Measurements from ENCODE around the gene RNF222. TPM values are rescaled to one million over a fixed set of nuclear protein-coding genes. Genes with fewer than 3 reads are reported as not detected.
"Not testable (repeated sequence)": the region's sequence is repeated elsewhere in the genome, so short reads cannot be mapped to it uniquely, and the experiment has no call there.

Gene RNF222
- total and polyA plus RNA-seq, 2 of the 8 experiments (the other 6 are each of a cell fraction or from before 2014, with no cell fraction given): not detected

DNA sequence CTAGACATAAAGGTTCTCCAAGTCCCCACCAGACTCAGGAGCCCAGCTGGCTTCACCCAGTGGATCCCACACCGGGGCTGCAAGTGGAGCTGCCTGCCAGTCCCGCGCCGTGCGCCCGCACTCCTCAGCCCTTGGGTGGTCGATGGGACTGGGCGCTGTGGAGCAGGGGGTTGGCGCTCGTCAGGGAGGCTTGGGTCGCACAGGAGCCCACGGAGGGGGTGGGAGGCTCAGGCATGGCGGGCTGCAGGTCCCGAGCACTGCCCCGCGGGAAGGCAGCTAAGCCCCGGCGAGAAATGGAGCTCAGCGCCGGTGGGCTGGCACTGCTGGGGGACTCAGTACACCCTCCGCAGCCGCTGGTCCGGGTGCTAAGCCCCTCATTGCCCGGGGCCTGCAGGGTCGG lies 50.6 kb downstream of the RNF222 start:
- H3K9ac ChIP-seq (replicated peaks in 1 of 4; ENCODE audit: extremely low read depth in 1 of 4, low read depth in 3 of 4, low read length in 3 of 4); H3K79me2 ChIP-seq (ENCODE audit: control insufficient read depth in 1 of 2, insufficient read depth in 2 of 2, low read length in 2 of 2); H3K4me2 ChIP-seq (ENCODE audit: insufficient read depth in 1 of 2, low read depth in 2 of 2, low read length in 2 of 2); H2AK5ac ChIP-seq (ENCODE audit: low read depth, low read length); H3K23me2 ChIP-seq (ENCODE audit: low read depth, low read length); H3K4me1 ChIP-seq (replicated peaks in 1 of 4; ENCODE audit: control insufficient read depth in 3 of 4, insufficient read depth in 4 of 4, low read length in 3 of 4); H2BK120ac ChIP-seq (replicated peaks; ENCODE audit: low read depth, low read length); H3K4me3 ChIP-seq (ENCODE audit: extremely low read depth in 1 of 4, insufficient read depth in 2 of 4, low read depth in 3 of 4, low read length in 4 of 4); H3K27me3 ChIP-seq (replicated peaks in 1 of 4; ENCODE audit: control insufficient read depth in 3 of 4, extremely low read depth in 1 of 4, insufficient read depth in 3 of 4, low read length in 3 of 4); H2BK20ac ChIP-seq (ENCODE audit: low read length); H3K27ac ChIP-seq (ENCODE audit: low read depth, low read length); H2AFZ ChIP-seq (ENCODE audit: low read length); H2BK15ac ChIP-seq (ENCODE audit: low read length); H4K91ac ChIP-seq (replicated peaks; ENCODE audit: insufficient read length, low read length); H3K36me3 ChIP-seq (ENCODE audit: control insufficient read depth in 2 of 4, insufficient read depth in 4 of 4, low read length in 3 of 4); H3K56ac ChIP-seq (replicated peaks; ENCODE audit: insufficient read length, low read depth, low read length); H3K14ac ChIP-seq (ENCODE audit: insufficient read length); DNase-seq (ENCODE audit: low read depth in 1 of 2, low spot score in 2 of 2); H4K5ac ChIP-seq (ENCODE audit: insufficient read length, low read depth, low read length); H2BK5ac ChIP-seq (ENCODE audit: low read depth, low read length); H3K23ac ChIP-seq (ENCODE audit: insufficient read length); H4K8ac ChIP-seq (ENCODE audit: extremely low read depth, insufficient read depth, low read length); FAIRE-seq; H3K18ac ChIP-seq (ENCODE audit: extremely low read depth, low read length); H3K79me1 ChIP-seq (ENCODE audit: low read depth, low read length); H3K4ac ChIP-seq (replicated peaks; ENCODE audit: insufficient read length, low read depth, low read length); H4K20me1 ChIP-seq (replicated peaks in 1 of 2; ENCODE audit: control insufficient read depth in 1 of 2, insufficient read depth in 2 of 2, low read length in 2 of 2); H3K9me3 ChIP-seq (ENCODE audit: insufficient read depth in 2 of 2, low read depth in 1 of 2, low read length in 1 of 2); H2BK12ac ChIP-seq (ENCODE audit: low read depth, low read length): not testable (repeated sequence)
- CTCF ChIA-PET (ENCODE audit: partially characterized antibody): interaction anchor here (1.6 to 2.0 kb wide), 2 partner anchors 21 to 46 kb away, joined by 4 to 5 read pairs; no protein-coding TSS in a partner anchor
- POLR2A ChIA-PET (ENCODE audit: partially characterized antibody): interaction anchor here (0.9 to 5.8 kb wide), 8 partner anchors 9 to 174 kb away, joined by 3 to 26 read pairs (median 4); partner anchors contain the start of genes KRABD2 and RPL26
- WGBS, 2 experiments (ENCODE audit: extremely low coverage in 1 of 2, insufficient coverage in 1 of 2, insufficient read length in 1 of 2, insufficient replicate concordance in 2 of 2, low coverage in 1 of 2, low lambda C conversion rate in 2 of 2, missing lambda C conversion rate in 1 of 2): 95% methylated on average over 23 of the region's 25 CpGs; no CpG with 5 or more reads in 1 of the 2 experiments

Data from H1 (cell line).